Measurements from ENCODE around the gene RPS6KA2.

The RPS6KA2 gene

GRCh38 chr6:166514196-166514595 is 112.9 kb downstream of the RPS6KA2 start:
- peak; percentile 12 for TF ChIP-seq CTCF (IDR thresholded peaks at IDR 0.05; ENCODE audit: low read length, missing control alignments)
- no peak overlapping the region for H3K4me3 ChIP-seq (replicated peaks; ENCODE audit: low read depth, low read length)
- DNase-seq (ENCODE audit: low read depth), result no peak

GRCh38 chr6:166512567-166512966 is 114.5 kb downstream of the RPS6KA2 start:
- no peak overlapping the region for H3K4me3 ChIP-seq (replicated peaks; ENCODE audit: low read depth, low read length)
- DNase-seq (ENCODE audit: low read depth), result no peak
- no peak for TF ChIP-seq CTCF (IDR thresholded peaks at IDR 0.05; ENCODE audit: low read length, missing control alignments)

GRCh38 chr6:166511316-166511715 is 115.7 kb downstream of the RPS6KA2 start:
- TF ChIP-seq CTCF (IDR thresholded peaks at IDR 0.05; ENCODE audit: low read length, missing control alignments), result no peak
- no peak for DNase-seq (ENCODE audit: low read depth)
- no peak overlapping the region for H3K4me3 ChIP-seq (replicated peaks; ENCODE audit: low read depth, low read length)

GRCh38 chr6:166509193-166509592 is 117.9 kb downstream of the RPS6KA2 start:
- TF ChIP-seq CTCF (IDR thresholded peaks at IDR 0.05; ENCODE audit: low read length, missing control alignments), result no peak
- H3K4me3 ChIP-seq (replicated peaks; ENCODE audit: low read depth, low read length), result no peak overlapping the region
- DNase-seq (ENCODE audit: low read depth), result no peak

- no peak for TF ChIP-seq CTCF (IDR thresholded peaks at IDR 0.05; ENCODE audit: low read length, missing control alignments)
- no peak for DNase-seq (ENCODE audit: low read depth)
- H3K4me3 ChIP-seq (replicated peaks; ENCODE audit: low read depth, low read length), result no peak overlapping the region
Measured at GRCh38 chr6:166508726-166509125, 118.3 kb downstream of the RPS6KA2 start.

GRCh38 chr6:166507809-166508564 is 119.1 kb downstream of the RPS6KA2 start:
- no peak for DNase-seq (ENCODE audit: low read depth)
- TF ChIP-seq CTCF (IDR thresholded peaks at IDR 0.05; ENCODE audit: low read length, missing control alignments), result no peak

GRCh38 chr6:166507380-166507779 is 119.7 kb downstream of the RPS6KA2 start:
- H3K4me3 ChIP-seq (replicated peaks; ENCODE audit: low read depth, low read length), result no peak overlapping the region
- no peak for TF ChIP-seq CTCF (IDR thresholded peaks at IDR 0.05; ENCODE audit: low read length, missing control alignments)
- DNase-seq (ENCODE audit: low read depth), result no peak

More at GRCh38 chr6:166507809-166508564, 119.1 kb downstream of the RPS6KA2 start:
- no peak overlapping the region for H3K4me3 ChIP-seq (replicated peaks; ENCODE audit: low read depth, low read length)
